Measurements from ENCODE around the gene PRKCB. TPM values are rescaled to one million over a fixed set of nuclear protein-coding genes. Genes with fewer than 3 reads are reported as not detected.

The PRKCB gene
- total RNA-seq, 4 donors from 2014 or later: 7.4 to 21.6 (median 12.9) TPM

DNA sequence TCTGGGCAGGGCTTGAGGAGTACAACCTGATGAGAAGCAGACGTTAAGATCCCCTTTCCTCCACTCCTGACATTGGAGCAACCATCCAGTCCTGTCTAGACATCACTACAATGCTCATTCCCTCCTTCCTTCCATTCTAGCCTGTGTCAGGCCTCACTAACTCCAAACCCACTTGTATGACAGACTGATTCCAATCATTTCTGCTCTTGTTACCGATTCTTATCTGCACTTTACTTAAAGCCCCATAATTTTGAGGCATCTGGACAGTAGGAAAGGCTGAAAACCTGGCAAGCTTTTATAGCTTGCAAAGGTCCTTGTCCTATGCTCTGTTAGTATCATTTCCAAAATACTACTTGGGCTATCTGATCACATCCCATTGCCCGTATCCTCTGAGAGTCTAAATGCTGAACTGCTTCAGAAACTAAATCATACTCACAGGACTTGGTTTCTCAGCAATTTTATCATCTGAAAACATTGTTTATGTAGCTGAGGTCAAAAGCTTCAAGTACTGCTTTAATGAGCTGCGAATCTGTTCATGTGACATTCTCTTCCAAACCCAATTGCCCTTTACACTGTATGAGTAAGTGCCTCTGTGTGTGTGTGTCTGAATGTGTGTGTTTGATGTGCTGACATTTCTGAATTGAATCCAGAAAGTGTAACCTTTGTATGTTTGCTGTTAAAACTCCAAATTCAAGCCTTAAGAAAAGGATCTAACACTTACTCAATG lies 363.2 kb downstream of the PRKCB start:
- no peak overlapping the region for H3K4me3 ChIP-seq (ENCODE audit: low read depth, poor library complexity, severe bottlenecking)
- intact Hi-C loops (cut with DNase I; ENCODE audit: low total_unique reads): no loop called here
- WGBS, 2 donors: 56 to 66% methylated on average over 4 of the region's 4 CpGs
- DNase-seq (ENCODE audit: low spot score in 2 of 2): no peak
- TF ChIP-seq, protein P1, sequence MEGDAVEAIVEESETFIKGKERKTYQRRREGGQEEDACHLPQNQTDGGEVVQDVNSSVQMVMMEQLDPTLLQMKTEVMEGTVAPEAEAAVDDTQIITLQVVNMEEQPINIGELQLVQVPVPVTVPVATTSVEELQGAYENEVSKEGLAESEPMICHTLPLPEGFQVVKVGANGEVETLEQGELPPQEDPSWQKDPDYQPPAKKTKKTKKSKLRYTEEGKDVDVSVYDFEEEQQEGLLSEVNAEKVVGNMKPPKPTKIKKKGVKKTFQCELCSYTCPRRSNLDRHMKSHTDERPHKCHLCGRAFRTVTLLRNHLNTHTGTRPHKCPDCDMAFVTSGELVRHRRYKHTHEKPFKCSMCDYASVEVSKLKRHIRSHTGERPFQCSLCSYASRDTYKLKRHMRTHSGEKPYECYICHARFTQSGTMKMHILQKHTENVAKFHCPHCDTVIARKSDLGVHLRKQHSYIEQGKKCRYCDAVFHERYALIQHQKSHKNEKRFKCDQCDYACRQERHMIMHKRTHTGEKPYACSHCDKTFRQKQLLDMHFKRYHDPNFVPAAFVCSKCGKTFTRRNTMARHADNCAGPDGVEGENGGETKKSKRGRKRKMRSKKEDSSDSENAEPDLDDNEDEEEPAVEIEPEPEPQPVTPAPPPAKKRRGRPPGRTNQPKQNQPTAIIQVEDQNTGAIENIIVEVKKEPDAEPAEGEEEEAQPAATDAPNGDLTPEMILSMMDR (IDR thresholded peaks at IDR 0.05): no peak
- no peak for TF ChIP-seq POLR2A (IDR thresholded peaks at IDR 0.05)

DNA sequence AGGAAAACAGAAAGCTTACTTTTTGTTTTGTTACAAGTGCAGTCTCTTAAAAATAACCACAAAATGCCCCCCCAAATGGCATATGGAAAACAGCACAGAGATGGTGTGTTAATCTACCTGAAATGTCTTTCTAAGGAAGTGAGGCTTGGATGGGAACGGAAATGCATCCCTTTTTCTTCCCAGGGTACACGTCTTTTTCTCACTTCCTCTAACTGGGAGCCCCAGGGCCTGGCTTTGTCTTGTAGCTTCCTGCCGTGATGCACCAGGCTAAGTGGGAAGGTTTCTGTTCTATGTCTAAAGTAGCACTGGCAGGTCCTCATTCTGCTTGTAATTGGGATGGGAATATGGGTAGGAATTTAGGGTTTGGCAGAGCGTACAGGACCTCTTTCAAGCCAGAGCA lies 367.9 kb downstream of the PRKCB start:
- WGBS, 2 donors: 60 to 82% methylated on average over 4 of the region's 4 CpGs
- H3K4me3 ChIP-seq (ENCODE audit: low read depth, poor library complexity, severe bottlenecking): no peak overlapping the region
- TF ChIP-seq, protein P1 (IDR thresholded peaks at IDR 0.05): no peak
- no peak for TF ChIP-seq POLR2A (IDR thresholded peaks at IDR 0.05)
- DNase-seq (ENCODE audit: low spot score in 2 of 2): no peak
- intact Hi-C loops (cut with DNase I; ENCODE audit: low total_unique reads): no loop called here

DNA sequence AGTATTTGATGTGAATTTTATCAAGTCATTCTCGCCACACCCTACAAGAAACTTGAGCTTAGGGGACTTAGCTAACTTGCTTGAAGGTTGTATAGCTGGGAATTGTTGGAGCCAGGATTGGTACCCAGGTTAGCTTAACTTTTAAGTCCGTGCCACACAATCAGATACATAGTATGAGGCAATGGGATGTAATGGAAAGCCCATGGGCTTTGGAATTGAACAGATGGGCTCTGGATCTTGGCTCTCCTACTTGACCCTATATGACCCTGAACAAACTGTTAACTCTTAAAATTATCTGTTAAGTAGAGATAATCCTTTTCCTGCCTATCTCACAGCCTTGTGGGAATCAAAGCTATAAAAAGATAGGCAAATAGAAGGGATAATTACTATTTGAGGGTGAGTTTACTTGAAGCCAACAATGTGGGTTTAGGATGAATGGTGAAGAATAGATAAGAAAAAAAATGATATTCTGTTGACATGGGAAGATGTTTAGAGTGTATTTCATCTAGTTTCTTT lies 368.4 kb downstream of the PRKCB start:
- DNase-seq (ENCODE audit: low spot score in 2 of 2): no peak
- H3K4me3 ChIP-seq (ENCODE audit: low read depth, poor library complexity, severe bottlenecking): no peak overlapping the region
- no peak for TF ChIP-seq POLR2A (IDR thresholded peaks at IDR 0.05)
- TF ChIP-seq, protein P1 (IDR thresholded peaks at IDR 0.05): no peak
- intact Hi-C loops (cut with DNase I; ENCODE audit: low total_unique reads): no loop called here
- WGBS, 2 donors: 76 to 91% methylated on average over 2 of the region's 2 CpGs

DNA sequence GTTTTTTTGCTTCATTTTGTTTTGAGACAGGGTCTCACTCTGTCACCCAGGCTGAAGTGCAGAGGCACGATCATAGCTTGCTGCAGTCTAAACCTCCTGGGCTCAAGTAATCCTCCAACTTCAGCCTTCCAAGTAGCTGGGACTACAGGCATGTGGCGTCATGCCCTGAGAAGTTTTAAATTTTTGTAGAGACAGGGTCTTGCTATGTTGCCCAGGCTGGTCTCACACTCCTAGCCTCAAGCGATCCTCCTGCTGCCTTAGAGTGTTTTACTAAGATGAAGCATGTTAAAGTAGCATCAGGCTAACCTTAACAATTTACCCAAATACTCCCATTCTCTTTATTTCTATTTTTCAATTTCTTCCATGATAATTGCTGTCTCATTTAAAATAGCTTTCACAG lies 371.1 kb downstream of the PRKCB start:
- intact Hi-C loops (cut with DNase I; ENCODE audit: low total_unique reads): no loop called here
- H3K4me3 ChIP-seq (ENCODE audit: low read depth, poor library complexity, severe bottlenecking): no peak overlapping the region
- no peak for DNase-seq (ENCODE audit: low spot score in 2 of 2)
- TF ChIP-seq, protein P1 (IDR thresholded peaks at IDR 0.05): no peak
- TF ChIP-seq POLR2A (IDR thresholded peaks at IDR 0.05): no peak
- WGBS, 2 donors: 59 to 77% methylated on average over 3 of the region's 3 CpGs

DNA sequence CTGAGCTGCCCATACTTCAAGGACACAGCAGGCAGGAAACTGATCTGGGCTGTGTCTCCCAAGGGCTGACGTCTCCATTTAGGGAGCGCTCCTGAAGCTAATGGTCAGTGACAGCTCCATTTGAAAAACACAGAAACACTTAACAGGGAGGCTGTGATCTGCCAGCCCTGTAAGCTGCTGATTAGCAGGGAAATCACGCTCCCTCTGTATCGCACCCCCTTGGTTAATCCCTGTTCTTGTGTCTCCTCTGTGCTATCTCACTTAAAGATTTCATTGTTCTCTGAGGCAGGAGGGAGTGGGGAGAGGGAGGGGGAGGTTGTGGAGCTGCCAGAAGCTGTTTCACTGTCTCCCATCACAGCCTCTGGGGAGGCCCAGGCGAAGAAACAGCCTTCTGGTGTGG lies 372.9 kb downstream of the PRKCB start:
- 61 to 67% methylated on average over 5 of the region's 5 CpGs for WGBS, 2 donors
- intact Hi-C loops (cut with DNase I; ENCODE audit: low total_unique reads): no loop called here
- TF ChIP-seq, protein P1 (IDR thresholded peaks at IDR 0.05): no peak
- no peak for TF ChIP-seq POLR2A (IDR thresholded peaks at IDR 0.05)
- H3K4me3 ChIP-seq (ENCODE audit: low read depth, poor library complexity, severe bottlenecking): no peak overlapping the region
- no peak for DNase-seq (ENCODE audit: low spot score in 2 of 2)
